GM13977 (cell line): Measurements from ENCODE around the gene CIITA.

Source experiments
- DNase-seq: peaks from one replicate; pipeline ENCODE4 v3.0.0; 2012; ENCODE audit warnings: low spot score
- in situ Hi-C: fragments of 300-500 bp; cut with MboI; formaldehyde crosslinking; loops from one replicate; pipeline ENCODE4 v1.12.0; 2022; ENCODE audit warnings: low sequenced_read_pairs, low pct_unique_long_range_greater_than_20kb, mixed read lengths, inconsistent platforms; ENCODE audit not compliant: unreplicated experiment
- TF ChIP-seq, protein P1 (sequence below): IDR thresholded peaks from 2 replicates; pipeline ENCODE4 v1.5.1; 2012; ENCODE audit warnings: mild to moderate bottlenecking, control low read depth; ENCODE audit not compliant: insufficient read depth; ENCODE audit errors: extremely low read depth, missing control alignments

CIITA gene

DNA sequence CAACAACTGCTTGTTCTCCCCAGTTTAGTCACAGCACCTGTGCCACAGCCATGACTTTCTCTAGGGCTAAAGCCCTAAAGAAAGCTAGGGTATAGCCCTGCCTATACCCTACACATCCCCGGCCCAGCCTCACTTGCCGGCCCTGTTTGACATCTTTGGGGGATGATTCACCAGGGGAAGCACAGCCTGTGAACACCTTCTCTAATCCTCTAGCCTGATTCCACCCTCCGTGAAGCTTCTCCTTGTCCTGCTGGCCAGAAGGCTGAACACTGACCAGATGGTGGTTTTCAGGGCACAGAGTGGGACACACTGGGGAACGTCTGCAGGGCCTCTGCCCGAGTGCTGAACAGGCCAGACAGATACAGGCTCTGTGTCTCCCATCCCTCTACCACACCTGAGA lies 73.4 kb downstream of the CIITA start:
- DNase-seq: no peak
- in situ Hi-C loops: loop anchor here (25.0 kb wide), 2 partner anchors 562 to 762 kb away; no protein-coding TSS in a partner anchor
- TF ChIP-seq, protein P1, sequence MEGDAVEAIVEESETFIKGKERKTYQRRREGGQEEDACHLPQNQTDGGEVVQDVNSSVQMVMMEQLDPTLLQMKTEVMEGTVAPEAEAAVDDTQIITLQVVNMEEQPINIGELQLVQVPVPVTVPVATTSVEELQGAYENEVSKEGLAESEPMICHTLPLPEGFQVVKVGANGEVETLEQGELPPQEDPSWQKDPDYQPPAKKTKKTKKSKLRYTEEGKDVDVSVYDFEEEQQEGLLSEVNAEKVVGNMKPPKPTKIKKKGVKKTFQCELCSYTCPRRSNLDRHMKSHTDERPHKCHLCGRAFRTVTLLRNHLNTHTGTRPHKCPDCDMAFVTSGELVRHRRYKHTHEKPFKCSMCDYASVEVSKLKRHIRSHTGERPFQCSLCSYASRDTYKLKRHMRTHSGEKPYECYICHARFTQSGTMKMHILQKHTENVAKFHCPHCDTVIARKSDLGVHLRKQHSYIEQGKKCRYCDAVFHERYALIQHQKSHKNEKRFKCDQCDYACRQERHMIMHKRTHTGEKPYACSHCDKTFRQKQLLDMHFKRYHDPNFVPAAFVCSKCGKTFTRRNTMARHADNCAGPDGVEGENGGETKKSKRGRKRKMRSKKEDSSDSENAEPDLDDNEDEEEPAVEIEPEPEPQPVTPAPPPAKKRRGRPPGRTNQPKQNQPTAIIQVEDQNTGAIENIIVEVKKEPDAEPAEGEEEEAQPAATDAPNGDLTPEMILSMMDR: no peak

GRCh38 chr16:10951026-10951425 lies 74.0 kb downstream of the CIITA start:
- no peak for DNase-seq
- TF ChIP-seq, protein P1: no peak
- in situ Hi-C loops: loop anchor here (25.0 kb wide), 2 partner anchors 561 to 761 kb away; no protein-coding TSS in a partner anchor

- no peak for DNase-seq
- in situ Hi-C loops: loop anchor here (25.0 kb wide), 2 partner anchors 557 to 757 kb away; no protein-coding TSS in a partner anchor
- TF ChIP-seq, protein P1: no peak
Measured at GRCh38 chr16:10954903-10955302, 77.9 kb downstream of the CIITA start.

DNA sequence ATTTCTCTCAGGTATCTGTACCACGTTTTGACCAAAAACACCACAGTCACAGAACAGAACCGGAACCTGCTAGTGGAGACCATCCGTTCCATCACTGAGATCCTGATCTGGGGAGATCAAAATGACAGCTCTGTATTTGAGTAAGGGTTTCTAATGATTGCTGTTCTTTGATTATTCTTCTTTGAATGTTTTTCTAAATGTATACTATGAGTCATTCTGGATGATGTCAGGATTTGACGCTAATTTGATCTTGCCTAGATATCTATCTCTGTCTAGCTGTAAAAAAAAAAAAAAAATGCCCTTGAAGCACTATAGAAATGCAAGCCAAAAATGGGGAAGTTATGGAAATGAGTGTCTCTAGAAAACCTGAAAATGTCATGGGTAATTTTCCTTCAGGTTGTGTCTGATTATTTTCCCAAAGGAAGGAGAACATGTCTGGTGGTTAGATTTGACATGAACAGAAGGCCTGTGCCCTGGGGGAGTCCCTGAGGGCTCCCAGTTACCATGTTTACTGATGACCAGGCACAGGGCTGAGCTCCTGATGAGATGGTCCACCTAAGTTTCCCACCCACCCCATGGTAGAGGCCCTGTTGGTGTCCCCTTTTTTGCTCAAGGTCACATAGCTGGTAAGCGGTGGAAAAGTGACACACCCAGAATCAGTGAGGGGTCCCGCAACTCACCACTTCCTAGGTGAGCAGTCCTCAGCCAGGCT lies 80.9 kb downstream of the CIITA start:
- in situ Hi-C loops: loop anchor here (25.0 kb wide), 2 partner anchors 554 to 754 kb away; no protein-coding TSS in a partner anchor
- TF ChIP-seq, protein P1: no peak
- DNase-seq: no peak

DNA sequence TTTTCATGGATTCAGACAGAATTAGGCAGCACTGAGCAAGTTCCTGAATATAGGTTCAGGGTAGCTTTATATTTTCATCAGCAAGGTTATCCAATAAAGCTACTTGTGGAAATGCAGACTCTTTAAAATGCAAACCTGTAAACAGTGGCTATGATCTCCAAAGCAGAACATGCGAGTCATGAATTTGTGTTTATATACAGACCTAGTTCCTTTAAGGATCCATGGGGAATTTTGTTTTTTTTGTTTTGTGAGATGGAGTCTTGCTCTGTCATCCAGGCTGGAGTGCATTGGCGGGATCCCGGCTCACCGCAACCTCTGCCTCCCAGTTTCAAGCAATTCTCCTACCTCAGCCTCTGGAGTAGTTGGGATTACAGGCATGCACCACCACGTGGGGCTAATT lies 82.2 kb downstream of the CIITA start:
- TF ChIP-seq, protein P1: no peak
- DNase-seq: no peak
- in situ Hi-C loops: loop anchor here (25.0 kb wide), 2 partner anchors 553 to 753 kb away; no protein-coding TSS in a partner anchor

DNA sequence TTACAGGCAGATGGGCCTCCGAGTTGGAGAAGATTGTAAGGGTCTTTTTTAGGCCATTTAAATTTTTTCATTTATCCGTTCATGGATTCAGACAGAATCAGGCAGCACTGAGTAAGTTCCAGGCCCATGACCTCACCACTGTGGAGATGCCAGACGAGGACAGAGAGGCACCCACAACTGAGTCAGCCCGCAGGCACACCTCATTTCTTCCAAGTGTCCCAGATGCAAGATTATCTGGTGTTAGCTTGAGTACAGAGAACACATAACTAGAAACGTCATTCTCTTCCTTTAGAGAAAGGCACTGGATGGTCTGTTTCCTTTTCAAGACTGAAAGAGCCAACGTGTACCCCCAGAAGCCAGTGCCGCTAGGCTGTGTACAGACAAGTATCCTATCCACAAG lies 84.2 kb downstream of the CIITA start:
- in situ Hi-C loops: loop anchor here (10.0 to 25.0 kb wide), 4 partner anchors 294 to 751 kb away; partner anchors contain the start of gene SOCS1
- TF ChIP-seq, protein P1: no peak
- no peak for DNase-seq
